ENCODE results near the gene ZBTB32.

GRCh38 chr19:35665157-35665556 lies 39.2 kb upstream of the ZBTB32 start:
- TF ChIP-seq CTCF (IDR thresholded peaks at IDR 0.05 in 2 of 3, conservative IDR thresholded peaks at IDR 0.05 in 1 of 3; ENCODE audit: borderline replicate concordance in 1 of 3, insufficient read depth in 1 of 3, low read depth in 2 of 3, low read length in 2 of 3) (no peak), YY1 (IDR thresholded peaks at IDR 0.05; ENCODE audit: extremely low read depth, insufficient replicate concordance, low read depth, low read length) (no peak), POLR2AphosphoS5 (IDR thresholded peaks at IDR 0.05; ENCODE audit: low read depth, low read length) (no peak), CEBPB (IDR thresholded peaks at IDR 0.05; ENCODE audit: low read depth) (no peak)

All from HCT116 (cell line).